Measurements from ENCODE around the gene LPIN1.

The LPIN1 gene

DNA sequence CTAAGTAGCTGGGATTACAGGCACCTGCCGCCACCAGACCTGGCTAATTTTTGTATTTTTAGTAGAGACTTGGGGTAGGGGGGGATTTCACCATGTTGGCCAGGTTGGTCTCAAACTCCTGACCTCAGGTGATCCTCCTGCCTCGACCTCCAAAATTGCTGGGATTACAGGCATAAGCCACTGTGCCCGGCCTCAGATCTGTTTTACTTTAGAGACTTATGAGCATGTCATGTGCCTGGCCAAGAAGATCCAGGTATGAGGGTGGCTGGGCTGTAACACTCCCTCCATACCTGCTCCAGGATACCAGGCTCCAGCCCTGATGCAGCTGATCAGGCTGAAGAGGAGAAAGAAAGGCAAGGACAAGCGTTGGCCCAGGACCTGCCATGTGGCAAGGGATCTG, 125.0 kb downstream of the LPIN1 start:
- no peak for DNase-seq

DNA sequence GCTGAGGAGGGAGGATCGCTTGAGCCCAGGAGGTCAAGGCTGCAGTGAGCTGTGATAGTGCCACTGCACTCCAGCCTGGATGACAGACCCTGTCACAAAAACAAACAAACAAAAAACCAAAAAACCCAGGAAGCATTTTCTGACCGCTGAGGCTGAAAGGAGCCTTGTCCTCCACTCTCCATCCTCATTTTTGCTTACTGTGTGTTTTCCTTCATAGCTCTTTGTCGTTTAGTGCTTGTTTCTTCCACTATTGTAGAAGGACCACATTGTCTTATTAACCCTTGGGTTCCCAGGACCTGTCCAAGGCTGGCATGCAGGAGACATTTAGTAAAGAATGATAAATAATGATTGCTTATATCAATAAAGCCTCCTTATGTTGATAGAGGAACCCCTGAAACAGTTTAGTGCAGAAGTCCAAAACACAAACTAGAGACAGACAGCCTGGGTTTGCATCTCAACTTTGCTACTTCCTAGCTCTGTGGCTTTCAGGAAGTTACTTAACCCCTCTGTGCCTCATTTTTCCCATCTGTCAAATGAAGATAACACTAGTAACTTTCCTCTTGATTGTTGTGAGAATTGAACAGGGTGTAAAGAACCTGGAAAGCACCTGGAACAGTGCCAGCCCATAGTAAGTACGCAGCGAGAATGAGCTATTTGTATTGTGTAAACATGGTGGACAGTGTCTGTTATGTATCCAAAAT, 126.0 kb downstream of the LPIN1 start:
- DNase-seq = no peak

DNA sequence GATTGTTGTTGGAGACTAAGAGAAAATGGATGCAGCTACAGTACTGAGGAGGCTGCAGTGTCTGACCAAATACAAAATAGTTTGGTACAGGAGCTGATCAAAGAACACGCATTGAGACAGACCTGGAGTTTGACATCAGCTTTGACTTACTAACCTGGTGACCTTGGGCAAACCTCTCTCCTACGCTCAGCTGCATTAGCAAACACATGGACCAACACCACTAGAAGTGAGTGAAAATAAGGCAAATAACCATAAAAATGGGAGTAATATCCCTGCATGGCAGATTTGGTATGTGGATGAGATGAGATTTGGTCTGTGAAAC, 126.5 kb downstream of the LPIN1 start:
- no peak for DNase-seq

DNA sequence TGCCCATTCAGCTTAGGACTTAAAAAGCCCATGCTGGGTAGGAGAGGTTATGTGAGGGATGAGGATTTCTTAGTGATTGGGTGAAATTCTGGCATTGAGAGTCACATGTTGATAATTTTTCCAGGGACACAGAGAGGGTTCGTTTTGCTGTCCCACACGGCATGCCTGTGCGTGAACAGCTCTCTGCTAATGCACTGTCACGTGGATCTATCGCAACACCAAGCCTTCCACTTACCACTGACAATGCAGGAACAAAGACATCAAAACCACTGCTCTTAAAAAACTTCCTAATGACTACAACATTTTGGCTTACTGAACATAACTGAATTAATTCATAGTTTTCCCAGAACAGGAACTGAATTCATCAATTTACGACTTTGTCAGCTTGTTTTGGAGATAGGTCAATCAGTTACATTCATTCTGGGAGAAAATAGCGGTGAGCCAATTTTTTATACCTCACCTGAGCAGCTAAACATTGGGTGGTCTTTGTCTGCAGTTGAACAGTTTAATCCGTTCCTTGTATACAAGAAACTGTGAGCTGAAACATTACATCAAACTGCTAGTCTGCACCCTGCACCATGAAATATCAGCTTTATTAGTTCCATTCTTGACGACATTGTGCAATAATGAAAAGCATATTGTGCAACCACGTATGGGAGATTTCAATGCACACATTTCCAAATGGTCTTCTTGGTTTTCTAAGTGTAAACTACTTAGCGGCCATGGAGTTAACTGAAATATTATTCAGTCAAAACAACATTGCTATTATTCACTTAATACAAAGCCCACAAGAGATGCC, 127.1 kb downstream of the LPIN1 start:
- DNase-seq = no peak

DNA sequence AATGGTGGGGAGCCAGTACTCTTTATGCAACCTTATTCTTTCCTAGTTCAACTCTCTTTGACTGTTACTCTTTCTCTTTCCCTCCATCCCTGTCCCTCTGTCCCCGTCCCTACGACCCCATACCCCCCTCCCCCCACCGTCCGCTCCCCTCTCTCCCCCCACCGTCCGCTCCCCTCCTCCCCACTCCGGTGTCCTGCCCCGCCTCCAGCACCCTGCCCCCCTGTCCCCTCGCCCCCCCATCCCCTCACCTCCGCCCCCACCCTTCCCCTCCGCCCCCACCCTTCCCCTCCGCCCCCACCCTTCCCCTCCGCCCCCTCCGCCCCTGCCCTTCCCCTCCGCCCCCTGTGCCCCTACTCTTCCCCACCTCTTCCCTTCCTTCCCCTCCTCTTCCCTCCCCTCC, 128.4 kb downstream of the LPIN1 start:
- no peak for DNase-seq

DNA sequence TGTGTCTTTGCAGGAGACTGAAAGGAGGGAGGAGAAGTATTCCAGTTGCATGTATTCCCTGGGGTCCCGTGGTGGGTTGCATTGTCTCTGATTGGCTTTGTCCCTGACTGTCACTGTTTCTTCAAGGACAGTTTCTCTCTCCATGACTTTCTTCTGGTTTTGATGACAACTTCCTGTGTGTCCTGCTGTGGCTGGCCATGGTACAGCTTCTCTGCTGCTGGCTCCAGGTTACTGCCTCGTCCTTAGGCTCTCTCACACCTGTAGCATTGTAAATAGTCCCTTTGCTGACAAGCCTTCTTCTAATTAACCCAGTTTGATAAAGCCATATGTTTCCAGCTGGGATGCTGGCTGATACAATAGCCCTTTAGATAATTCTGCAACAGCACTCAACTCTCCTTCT, 129.0 kb downstream of the LPIN1 start:
- no peak for DNase-seq

DNA sequence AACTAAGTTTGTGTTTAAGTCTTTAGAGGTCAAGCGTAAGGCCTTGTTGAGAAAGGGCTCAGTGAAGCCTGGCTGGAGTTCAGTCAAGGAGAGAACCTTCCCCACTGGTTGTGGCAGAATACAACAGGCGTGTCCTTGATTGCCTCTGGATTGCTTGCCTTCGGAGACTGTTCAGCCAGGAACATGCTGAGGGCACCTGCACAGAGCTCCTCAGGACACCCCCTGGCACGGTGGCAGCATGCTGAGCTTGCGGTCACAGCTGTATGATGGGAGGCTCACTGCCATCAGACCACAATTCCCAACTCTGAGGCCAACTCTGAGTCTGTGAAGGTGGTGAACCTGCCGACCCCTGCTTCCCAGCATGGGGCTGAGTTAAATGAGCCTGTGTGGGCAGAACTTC, 130.0 kb downstream of the LPIN1 start:
- DNase-seq = no peak

DNA sequence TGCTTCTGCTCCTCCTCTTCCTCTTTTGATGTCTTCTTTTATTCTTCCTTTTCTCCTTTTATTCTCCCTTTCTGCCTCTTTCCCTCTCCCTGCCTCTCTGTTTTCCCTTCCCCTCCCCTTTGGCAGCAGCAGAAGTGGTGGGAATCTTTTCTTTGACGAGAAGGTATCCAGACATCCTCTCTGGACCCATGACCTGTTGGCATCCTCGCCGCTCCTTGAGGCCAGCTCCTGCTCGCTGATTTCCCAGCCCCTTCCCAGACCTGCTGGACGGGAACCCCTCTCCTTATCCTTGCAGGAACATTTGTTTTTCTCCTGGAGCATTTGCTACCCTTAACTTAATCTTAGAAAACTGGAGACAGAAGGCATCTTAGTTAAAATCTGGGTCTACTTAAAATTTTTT, 130.5 kb downstream of the LPIN1 start:
- DNase-seq = no peak
